ENCODE data around the gene NBR1.

DNA sequence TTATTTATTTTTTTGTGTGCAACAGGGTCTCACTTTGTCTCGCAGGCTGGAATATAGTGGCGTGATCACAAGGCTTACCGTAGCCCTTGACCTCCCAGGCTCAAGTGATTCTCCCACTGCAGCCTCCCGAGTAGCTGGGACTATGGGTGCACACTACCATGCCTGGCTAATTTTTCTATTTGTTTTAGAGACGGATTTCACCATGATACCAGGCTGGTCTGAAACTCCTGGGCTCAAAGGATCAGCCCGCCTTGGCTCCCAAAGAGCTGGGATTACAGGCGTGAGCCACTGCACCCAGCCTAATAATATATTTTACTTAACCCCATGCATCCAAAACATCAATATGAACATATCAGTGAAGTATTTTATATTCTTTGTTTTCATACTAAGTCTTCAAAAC, 55.4 kb downstream of the NBR1 start:
- no peak for TF ChIP-seq EZH2 (IDR thresholded peaks at IDR 0.05)
- TF ChIP-seq POLR2AphosphoS5 (IDR thresholded peaks at IDR 0.05; ENCODE audit: borderline replicate concordance, low read depth, low read length): no peak

All from SK-N-MC (cell line).